Sigmoid colon (tissue), 4 donors: ENCODE measurements around the gene SP2.

Experiments
- CTCF ChIP-seq, 4 experiments: fragments of 450-650 bp in 3 of 4; fragments of 200-600 bp in 1 of 4; IDR thresholded peaks; one replicate each; pipeline ENCODE4 v1.5.1; 2016 to 2019; ENCODE audit warnings: antibody characterized with exemption in 4 of 4, mild to moderate bottlenecking in 3 of 4, moderate library complexity in 2 of 4
- POLR2AphosphoS5 ChIP-seq, 4 donors: sonication (generic); formaldehyde crosslinking; IDR thresholded peaks; one replicate each; pipeline ENCODE4 v1.6.1; 2017; ENCODE audit warnings: antibody characterized with exemption in 4 of 4

GRCh38 chr17:47882695-47883588 lies 13.1 kb upstream of the SP2 start:
- TF ChIP-seq CTCF (IDR thresholded peaks at IDR 0.05) (no peak), POLR2AphosphoS5 (IDR thresholded peaks at IDR 0.05) (no peak)
